Caki2 (cell line): Measurements from ENCODE around the gene GCNT1. TPM values are rescaled to one million over a fixed set of nuclear protein-coding genes. Genes with fewer than 3 reads are reported as not detected.
"Not testable (repeated sequence)": the region's sequence is repeated elsewhere in the genome, so short reads cannot be mapped to it uniquely, and the experiment has no call there.

ENCODE experiments used
- DNase-seq: peaks from one replicate; pipeline ENCODE4 v3.0.0-alpha.2; 2015; ENCODE audit warnings: low read depth
- in situ Hi-C: cut with HindIII; loops from 2 replicates; pipeline ENCODE4 v1.10.0; 2016; ENCODE audit warnings: low sequenced_read_pairs, low pct_unique_long_range_greater_than_20kb, mixed read lengths
- total RNA-seq: library from RNA; depleted of rRNA; stranded (reverse); fragments of >200 nt; shearing (Covaris generic); gene quantifications from 2 replicates; pipeline ENCODE4 v1.2.3, GENCODE V29; 2014; ENCODE audit warnings: low replicate concordance

GCNT1 gene
- total RNA-seq, 1 experiment from 2014 or later = 11.1 TPM

DNA sequence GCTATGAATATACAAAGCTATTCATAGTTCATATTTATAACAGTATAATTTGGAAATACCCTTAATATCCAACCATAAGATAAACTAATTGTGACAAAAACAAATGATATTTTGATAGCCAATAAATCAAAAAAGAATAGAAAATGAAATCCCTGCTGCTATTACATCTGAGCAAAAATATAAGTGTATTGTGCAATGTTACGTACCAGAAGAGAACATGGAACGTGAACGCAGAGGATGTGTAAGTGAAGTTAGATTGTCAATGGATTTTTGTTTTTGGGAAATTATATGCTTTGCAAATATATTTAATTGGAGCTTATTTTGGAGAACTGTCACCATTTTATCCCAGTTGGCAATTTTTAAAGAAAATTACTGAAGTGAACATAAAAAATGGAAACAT, 15.4 kb downstream of the GCNT1 start:
- in situ Hi-C loops = no loop called here
- no peak for DNase-seq

- DNase-seq = no peak
- in situ Hi-C loops = no loop called here
Measured at GRCh38 chr9:76475686-76476085, 16.7 kb downstream of the GCNT1 start.

- DNase-seq, in situ Hi-C loops: not testable (repeated sequence)
Measured at GRCh38 chr9:76477818-76478217, 18.8 kb downstream of the GCNT1 start.

- DNase-seq = no peak
- in situ Hi-C loops = no loop called here
Measured at GRCh38 chr9:76478226-76478625, 19.2 kb downstream of the GCNT1 start.

DNA sequence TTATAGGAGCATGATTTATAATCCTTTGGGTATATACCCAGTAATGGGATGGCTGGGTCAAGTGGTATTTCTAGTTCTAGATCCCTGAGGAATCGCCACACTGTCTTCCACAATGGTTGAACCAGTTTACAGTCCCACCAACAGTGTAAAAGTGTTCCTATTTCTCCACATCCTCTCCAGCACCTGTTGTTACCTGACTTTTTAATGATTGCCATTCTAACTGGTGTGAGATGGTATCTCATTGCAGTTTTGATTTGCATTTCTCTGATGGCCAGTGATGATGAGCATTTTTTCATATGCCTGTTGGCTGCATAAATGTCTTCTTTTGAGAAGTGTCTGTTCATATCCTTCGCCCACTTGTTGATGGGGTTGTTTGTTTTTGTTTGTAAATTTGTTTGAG, 20.4 kb downstream of the GCNT1 start:
- in situ Hi-C loops, DNase-seq: not testable (repeated sequence)

- in situ Hi-C loops = no loop called here
- DNase-seq = no peak
Measured at GRCh38 chr9:76486151-76486550, 27.2 kb downstream of the GCNT1 start.

- in situ Hi-C loops = no loop called here
- no peak for DNase-seq
Measured at GRCh38 chr9:76490249-76490990, 31.4 kb downstream of the GCNT1 start.

DNA sequence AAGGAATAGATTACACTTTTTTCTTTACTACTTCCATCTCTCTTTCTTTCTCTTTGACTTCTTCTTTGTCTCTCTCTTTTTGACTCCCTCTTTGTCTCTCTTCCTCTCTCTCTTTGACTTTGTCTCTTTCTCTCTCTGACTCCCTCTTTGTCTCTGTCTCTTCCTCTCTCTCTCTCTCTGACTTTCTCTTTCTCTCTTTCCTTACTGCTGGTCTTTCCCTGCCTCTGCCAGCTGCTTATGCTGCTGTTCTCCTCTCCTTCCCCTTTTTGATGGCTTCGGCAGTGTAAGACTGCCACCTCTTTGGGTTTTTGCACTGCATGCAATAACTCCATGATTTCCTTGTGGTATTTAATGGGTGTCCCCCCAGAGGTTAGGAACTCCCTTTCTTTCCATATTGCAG, 32.1 kb downstream of the GCNT1 start:
- DNase-seq, in situ Hi-C loops: not testable (repeated sequence)

- in situ Hi-C loops, DNase-seq: not testable (repeated sequence)
Measured at GRCh38 chr9:76493496-76493895, 34.5 kb downstream of the GCNT1 start.

- in situ Hi-C loops = no loop called here
- no peak for DNase-seq
Measured at GRCh38 chr9:76500061-76500460, 41.1 kb downstream of the GCNT1 start.

GRCh38 chr9:76502746-76503145, 43.8 kb downstream of the GCNT1 start:
- no peak for DNase-seq
- in situ Hi-C loops = no loop called here

DNA sequence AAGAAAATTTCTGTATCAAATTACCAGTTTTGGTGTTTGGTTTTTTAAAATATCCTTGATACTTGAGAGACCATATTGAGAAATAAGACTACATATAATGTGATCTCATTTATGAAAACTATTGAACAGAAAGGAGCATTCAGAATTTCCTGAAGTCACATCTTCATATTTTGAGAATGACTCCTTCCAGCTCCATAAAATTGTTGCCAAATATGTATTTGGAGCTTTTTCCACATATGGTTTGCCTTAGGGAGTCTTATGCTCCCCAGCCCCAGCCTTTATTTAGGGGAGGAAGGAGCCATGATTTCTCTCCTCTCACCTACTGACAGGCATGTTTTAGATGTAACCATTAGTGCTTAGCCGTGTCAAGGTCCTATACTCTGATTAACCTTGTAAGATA, 51.1 kb downstream of the GCNT1 start:
- no peak for DNase-seq
- in situ Hi-C loops = no loop called here

DNA sequence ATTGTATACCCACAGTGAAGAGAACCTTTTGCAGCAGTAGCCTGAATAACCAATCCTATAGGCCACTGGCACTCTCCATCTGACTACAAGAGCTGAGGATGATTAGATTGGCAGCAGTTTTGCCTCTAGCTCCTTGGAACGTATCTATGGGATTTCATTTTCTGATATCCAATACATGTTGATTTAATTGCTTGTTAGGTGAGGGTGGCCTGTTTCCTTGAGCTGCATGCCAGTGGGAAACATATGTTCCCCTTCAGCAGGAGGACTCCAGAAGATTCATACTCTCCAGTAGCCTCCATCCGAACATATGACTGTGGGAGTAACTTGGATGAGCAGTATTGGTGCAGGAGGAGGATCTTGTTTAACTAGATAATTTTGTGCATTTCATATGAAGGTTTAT, 51.5 kb downstream of the GCNT1 start:
- in situ Hi-C loops = no loop called here
- no peak for DNase-seq

GRCh38 chr9:76512826-76513225, 53.8 kb downstream of the GCNT1 start:
- in situ Hi-C loops = no loop called here
- peak; percentile 32 for DNase-seq

GRCh38 chr9:76516350-76516749, 57.4 kb downstream of the GCNT1 start:
- in situ Hi-C loops = no loop called here
- no peak for DNase-seq

GRCh38 chr9:76516871-76517270, 57.9 kb downstream of the GCNT1 start:
- in situ Hi-C loops = no loop called here

DNA sequence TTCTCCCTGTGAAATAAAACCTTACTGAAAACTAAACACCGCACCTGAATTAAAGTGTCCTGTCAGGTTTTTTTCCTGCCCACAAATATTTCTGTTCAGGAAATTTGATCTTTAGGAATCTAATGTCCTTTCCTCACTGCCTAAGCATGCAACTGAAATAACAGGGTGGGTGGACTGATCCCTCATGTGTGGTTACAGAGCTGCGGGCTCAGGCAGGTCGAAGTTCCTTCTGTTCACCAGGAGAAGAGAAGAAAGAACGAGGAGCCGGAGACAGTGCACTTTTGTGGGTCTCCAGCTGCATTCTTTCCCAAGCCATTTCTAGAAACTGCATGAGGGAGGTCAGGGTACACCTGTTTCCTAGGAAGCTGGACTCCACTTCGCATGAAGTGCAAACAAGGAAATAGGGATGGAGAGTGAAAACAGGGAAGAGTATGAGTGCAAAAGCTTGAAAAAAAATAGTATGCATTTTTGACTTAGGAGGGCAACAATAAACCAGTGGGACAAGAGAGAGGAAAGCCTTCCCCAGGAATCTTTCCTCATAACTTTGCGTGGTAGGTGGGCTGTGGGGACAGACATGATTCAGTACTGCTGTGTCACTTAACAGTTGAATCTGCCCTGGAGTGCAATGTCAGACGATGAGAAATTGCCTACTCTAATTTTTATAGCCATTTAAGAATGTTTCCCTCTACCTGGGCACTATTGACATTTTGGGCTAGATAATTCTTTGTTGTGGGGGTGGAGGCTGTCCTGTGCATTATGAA, 60.3 kb downstream of the GCNT1 start:
- in situ Hi-C loops = no loop called here
- peak; percentile 37 for DNase-seq

More at GRCh38 chr9:76516871-76517270, 57.9 kb downstream of the GCNT1 start:
- DNase-seq = no peak

DNA sequence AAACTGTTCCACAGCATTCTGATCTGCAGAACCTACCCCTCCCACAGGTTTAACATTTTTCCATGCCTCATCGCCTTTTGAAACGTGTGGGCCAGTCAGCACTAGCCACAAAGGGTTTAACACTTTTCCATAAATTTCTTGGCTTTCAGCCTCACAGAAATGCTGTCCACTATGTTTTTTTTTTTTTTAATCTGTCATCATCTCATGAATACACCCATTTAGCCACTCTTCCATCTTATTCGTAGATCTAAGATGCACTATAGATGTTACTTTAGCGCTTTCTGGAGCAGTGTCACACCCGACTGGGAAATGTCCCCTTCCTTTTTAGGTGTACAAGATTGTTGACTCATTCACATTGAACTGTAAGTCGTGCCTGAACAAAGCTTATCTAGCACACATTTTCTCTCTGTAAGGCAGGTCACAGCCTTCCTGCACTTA, 62.3 kb downstream of the GCNT1 start:
- in situ Hi-C loops = no loop called here
- DNase-seq = peak; percentile 87

DNA sequence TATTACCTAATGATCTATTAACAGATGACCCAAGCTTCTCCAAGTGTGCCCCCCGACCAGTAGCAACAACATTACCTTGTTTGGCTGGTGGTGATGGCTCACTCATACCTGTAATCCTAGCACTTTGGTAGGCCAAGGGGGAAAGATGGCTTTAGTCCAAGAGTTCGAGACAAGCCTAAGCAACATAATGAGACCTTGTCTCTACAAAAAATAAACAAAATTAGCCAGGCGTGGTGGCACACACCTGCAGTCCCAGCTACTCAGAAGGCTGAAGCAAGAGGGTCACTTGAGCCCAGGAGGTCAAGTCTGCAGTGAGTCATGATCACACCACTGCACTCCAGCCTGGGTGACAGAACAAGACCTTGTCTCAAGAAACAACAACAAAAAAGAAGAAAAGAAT, 62.9 kb downstream of the GCNT1 start:
- DNase-seq = peak; percentile 94
- in situ Hi-C loops = no loop called here
